HEK293T (cell line): Measurements from ENCODE around the gene PRPF39.

Source experiments
- ARNT ChIP-seq: fragments of 450-650 bp; IDR thresholded peaks from 2 replicates; pipeline ENCODE4 v1.6.1; 2017; ENCODE audit warnings: mild to moderate bottlenecking
- ELF4 ChIP-seq: fragments of 450-650 bp; IDR thresholded peaks from 2 replicates; pipeline ENCODE4 v1.6.1; 2017; ENCODE audit warnings: antibody characterized with exemption
- FOXA1 ChIP-seq: fragments of 450-650 bp; IDR thresholded peaks from 2 replicates; pipeline ENCODE4 v1.6.1; 2016; ENCODE audit warnings: mild to moderate bottlenecking
- FOXM1 ChIP-seq: fragments of 450-650 bp; IDR thresholded peaks from 2 replicates; pipeline ENCODE4 v1.6.1; 2017; ENCODE audit warnings: mild to moderate bottlenecking, borderline replicate concordance
- HDGF ChIP-seq: fragments of 450-650 bp; IDR thresholded peaks from 2 replicates; pipeline ENCODE4 v1.6.1; 2017; ENCODE audit warnings: antibody characterized with exemption, borderline replicate concordance
- L3MBTL2 ChIP-seq: fragments of 450-650 bp; conservative IDR thresholded peaks from 2 replicates; pipeline ENCODE4 v1.6.1; 2016; ENCODE audit warnings: mild to moderate bottlenecking
- LEF1 ChIP-seq: fragments of 450-650 bp; IDR thresholded peaks from 2 replicates; pipeline ENCODE4 v1.6.1; 2017; ENCODE audit warnings: mild to moderate bottlenecking, borderline replicate concordance
- NFRKB ChIP-seq: fragments of 450-650 bp; IDR thresholded peaks from 2 replicates; pipeline ENCODE4 v1.6.1; 2016; ENCODE audit warnings: mild to moderate bottlenecking, moderate library complexity
- PKNOX1 ChIP-seq: fragments of 450-650 bp; IDR thresholded peaks from 2 replicates; pipeline ENCODE4 v1.6.1; 2016
- SP1 ChIP-seq: fragments of 450-650 bp; IDR thresholded peaks from 2 replicates; pipeline ENCODE4 v1.6.1; 2017
- SUZ12 ChIP-seq: fragments of 450-650 bp; IDR thresholded peaks from 2 replicates; pipeline ENCODE4 v1.6.1; 2016; ENCODE audit warnings: mild to moderate bottlenecking
- TARDBP ChIP-seq: fragments of 450-650 bp; IDR thresholded peaks from 2 replicates; pipeline ENCODE4 v1.6.1; 2016
- ZNF384 ChIP-seq: fragments of 450-650 bp; IDR thresholded peaks from 2 replicates; pipeline ENCODE4 v1.6.1; 2016

- TF ChIP-seq ZNF384 (no peak), SUZ12 (no peak), FOXM1 (no peak), ARNT (no peak), L3MBTL2 (no peak), PKNOX1 (no peak), NFRKB (no peak), TARDBP (no peak), SP1 (no peak), LEF1 (no peak), FOXA1 (no peak), ELF4 (no peak), HDGF (no peak)
These were observed 39.3 kb upstream of the PRPF39 start for GRCh38 chr14:45044638-45045037.
